ENCODE results near the gene UBE2R2.
A peak's percentile ranks its signal among the peaks of the same experiment; 100 is the strongest.
"Not testable (repeated sequence)": the region's sequence is repeated elsewhere in the genome, so short reads cannot be mapped to it uniquely, and the experiment has no call there.

Gene UBE2R2

DNA sequence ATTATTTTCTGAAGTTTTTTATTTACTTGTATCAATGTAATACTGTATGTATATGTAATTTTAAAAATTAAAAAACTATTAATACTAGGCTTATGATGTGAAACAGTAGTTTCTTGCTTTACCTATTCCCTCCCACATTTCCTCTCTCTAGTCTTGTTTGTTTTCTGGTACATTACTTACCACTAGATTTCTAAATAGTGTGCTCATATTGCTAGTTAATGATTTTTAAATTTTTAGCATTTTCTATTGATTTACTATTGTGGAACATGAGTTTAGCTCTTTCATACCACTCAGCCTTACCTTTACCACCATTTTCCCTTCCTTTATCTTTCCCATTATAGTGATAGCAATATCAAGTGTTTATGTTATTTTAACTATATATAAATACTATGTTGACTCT, 39.3 kb downstream of the UBE2R2 start:
- no peak for DNase-seq (ENCODE audit: low read depth)
- no peak overlapping the region for H3K4me3 ChIP-seq (ENCODE audit: low read depth, low read length)
- TF ChIP-seq, protein P1, sequence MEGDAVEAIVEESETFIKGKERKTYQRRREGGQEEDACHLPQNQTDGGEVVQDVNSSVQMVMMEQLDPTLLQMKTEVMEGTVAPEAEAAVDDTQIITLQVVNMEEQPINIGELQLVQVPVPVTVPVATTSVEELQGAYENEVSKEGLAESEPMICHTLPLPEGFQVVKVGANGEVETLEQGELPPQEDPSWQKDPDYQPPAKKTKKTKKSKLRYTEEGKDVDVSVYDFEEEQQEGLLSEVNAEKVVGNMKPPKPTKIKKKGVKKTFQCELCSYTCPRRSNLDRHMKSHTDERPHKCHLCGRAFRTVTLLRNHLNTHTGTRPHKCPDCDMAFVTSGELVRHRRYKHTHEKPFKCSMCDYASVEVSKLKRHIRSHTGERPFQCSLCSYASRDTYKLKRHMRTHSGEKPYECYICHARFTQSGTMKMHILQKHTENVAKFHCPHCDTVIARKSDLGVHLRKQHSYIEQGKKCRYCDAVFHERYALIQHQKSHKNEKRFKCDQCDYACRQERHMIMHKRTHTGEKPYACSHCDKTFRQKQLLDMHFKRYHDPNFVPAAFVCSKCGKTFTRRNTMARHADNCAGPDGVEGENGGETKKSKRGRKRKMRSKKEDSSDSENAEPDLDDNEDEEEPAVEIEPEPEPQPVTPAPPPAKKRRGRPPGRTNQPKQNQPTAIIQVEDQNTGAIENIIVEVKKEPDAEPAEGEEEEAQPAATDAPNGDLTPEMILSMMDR (conservative IDR thresholded peaks at IDR 0.05; ENCODE audit: low read depth, low read length): no peak

DNA sequence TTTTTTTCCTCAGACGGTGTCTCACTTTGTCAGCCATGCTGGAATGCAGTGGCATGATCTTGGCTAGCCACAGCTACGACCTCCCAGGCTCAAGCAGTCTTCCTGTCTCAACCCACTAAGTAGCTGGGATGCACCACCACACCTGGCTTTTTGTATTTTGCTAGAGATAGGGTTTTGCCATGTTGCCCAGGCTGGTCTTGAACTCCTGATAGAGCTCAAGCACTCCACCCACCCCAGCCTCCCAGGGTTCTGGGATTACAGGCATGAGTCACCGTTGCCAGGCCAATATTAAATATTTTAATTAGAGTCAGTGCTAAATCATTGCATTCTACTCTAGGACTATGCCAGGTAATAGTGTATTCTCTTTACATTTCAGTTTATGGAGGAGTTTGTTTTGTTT, 41.5 kb downstream of the UBE2R2 start:
- H3K4me3 ChIP-seq (ENCODE audit: low read depth, low read length): no peak overlapping the region
- DNase-seq (ENCODE audit: low read depth): peak; percentile 52
- TF ChIP-seq, protein P1 (conservative IDR thresholded peaks at IDR 0.05; ENCODE audit: low read depth, low read length): no peak

DNA sequence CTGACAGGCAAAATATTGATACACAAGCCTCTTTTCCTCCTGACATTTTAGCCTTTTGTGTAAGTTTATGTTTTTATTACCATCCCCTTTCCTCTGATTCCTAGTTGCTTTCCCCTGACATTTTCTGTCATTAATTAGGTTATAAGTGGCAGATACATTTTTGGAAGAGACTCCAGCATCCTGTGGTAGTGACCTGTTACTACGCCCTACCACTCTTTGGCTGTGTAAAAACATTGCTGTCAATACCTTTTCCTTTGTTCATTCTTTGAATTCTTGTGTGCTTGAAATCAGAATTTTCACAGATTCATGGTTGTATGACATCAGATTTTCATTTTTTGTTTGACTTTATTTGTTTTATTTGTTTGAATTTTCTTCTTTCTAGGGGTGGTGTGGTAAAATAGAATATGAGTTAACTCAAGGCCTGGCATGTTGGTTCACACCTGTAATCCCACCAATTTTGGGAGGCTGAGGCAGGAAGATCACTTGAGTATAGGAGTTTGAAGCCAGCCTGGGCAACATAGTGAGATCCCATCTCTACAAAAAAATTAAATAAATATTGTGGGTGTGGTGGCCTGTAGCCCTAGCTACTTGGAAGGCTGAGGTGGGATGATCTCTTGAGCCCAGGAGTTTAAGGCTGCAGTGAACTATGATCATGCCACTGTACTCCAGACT, 43.4 kb downstream of the UBE2R2 start:
- DNase-seq (ENCODE audit: low read depth): peak; percentile 68
- TF ChIP-seq, protein P1 (conservative IDR thresholded peaks at IDR 0.05; ENCODE audit: low read depth, low read length): peak; percentile 11
- no peak overlapping the region for H3K4me3 ChIP-seq (ENCODE audit: low read depth, low read length)

DNA sequence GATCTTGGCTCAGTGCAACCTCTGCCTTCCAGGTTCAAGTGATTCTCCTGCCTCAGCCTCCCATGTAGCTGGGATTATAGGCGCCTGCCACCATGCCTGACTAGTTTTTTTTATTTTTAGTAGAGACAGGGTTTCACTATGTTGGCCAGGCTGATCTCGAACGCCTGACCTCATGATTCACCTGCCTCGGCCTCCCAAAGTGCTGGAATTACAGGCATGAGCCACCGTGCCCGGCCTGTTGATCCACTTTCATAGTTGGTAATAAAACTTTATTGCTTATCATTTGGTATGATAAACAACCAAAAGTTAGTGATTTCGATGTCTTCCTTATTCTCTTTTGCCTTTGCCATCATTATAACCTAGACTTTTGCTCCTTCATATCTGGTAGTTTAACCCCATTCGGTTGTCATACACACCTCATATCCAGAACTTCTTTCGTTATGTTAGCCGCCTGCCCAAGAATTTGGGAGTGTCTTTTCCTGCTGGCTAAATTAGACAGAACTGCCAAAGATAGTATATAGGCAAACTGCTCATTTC, 45.0 kb downstream of the UBE2R2 start:
- TF ChIP-seq, protein P1 (conservative IDR thresholded peaks at IDR 0.05; ENCODE audit: low read depth, low read length): no peak
- no peak for DNase-seq (ENCODE audit: low read depth)
- no peak overlapping the region for H3K4me3 ChIP-seq (ENCODE audit: low read depth, low read length)

DNA sequence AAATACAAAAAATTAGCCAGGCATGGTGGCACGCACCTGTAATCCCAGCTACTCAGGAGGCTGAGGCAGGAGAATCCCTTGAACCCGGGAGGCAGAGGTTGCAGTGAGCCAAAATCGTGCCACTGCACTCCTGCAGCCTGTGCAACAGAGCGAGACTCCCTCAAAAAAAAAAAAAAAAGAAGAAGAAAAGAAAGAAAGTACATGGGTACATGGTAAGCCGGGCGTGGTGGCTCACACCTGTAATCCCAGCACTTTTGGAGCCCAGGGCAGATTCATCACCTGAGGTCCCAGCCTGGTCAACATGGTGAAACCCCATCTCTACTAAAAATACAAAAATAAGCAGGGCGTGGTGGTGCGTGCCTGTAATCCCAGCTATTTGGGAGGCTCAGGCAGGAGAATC, 46.1 kb downstream of the UBE2R2 start:
- DNase-seq (ENCODE audit: low read depth); H3K4me3 ChIP-seq (ENCODE audit: low read depth, low read length): not testable (repeated sequence)

DNA sequence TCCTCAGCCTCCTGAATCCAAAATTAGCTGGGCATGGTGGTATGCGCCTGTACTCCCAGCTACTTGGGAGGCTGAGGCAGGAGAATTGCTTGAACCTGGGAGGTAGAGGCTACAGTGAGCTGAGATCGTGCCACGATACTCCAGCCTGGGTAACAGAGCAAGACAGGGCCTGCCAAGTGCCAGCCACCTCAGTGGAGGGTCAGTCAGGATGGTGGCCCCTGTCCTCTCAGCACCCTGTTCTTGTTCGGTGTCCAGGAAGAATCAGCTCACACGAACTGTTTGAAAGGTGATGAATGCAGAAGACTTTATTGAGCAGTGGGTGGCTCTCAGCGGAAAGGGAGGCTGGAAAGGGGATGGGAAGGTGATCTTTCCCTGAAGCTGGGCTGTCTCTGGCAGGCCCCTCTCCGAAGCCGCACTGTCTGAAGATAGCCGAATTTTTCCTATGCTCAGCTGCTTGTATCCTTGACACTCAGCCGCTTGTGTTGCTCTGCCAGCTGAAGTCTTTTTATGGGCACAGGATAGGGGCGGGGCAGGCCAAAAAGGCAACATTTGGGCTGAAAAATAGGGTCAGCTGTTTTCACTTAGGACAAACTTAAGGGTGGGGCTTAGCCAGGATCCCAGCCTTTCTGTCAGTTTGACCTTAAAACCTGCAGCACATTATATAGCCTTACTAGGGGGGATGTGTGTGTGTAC, 50.9 kb downstream of the UBE2R2 start:
- no peak overlapping the region for H3K4me3 ChIP-seq (ENCODE audit: low read depth, low read length)
- peak; percentile 24 for DNase-seq (ENCODE audit: low read depth)
- TF ChIP-seq, protein P1 (conservative IDR thresholded peaks at IDR 0.05; ENCODE audit: low read depth, low read length): no peak

DNA sequence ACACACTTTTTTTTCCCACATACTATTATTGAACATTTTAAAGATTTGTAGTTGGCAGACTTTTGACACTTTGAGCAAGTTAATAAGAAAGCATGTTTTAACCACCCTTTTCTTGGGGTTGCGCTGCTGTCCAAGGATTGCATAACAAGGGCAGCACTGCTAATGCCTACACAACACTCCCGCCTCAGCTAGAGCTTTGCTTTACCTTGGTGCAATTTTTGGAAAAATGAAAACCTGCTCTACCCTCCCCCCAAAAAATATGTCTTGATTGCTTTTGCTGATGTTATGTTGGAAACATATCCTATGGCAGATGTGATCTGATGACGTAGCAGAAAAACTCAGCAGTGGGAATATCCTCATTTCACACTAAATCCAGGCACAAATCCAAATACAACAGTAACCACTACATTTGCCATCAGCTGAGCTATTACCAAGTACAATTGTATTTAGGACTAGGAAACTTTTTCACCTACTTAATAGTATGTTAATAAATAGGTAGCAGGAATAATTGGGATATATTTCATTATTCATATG, 51.5 kb downstream of the UBE2R2 start:
- TF ChIP-seq, protein P1 (conservative IDR thresholded peaks at IDR 0.05; ENCODE audit: low read depth, low read length): no peak
- peak; percentile 87 for DNase-seq (ENCODE audit: low read depth)
- no peak overlapping the region for H3K4me3 ChIP-seq (ENCODE audit: low read depth, low read length)

DNA sequence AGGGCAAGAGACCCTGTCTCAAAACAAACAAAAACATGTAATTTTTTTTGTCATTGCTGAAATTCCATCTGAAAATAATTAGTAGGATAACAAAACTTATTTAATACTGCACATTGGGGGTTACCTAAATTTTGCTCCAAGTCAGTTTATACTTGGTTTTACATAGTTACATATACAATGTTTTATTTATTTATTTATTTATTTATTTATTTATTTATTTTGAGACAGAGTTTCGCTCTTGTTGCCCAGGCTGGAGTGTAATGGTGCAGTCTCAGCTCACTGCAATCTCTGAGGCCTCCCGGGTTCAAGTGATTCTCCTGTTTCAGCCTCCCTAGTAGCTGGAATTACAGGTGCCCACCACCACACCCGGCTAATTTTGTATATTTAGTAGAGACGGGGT, 52.3 kb downstream of the UBE2R2 start:
- H3K4me3 ChIP-seq (ENCODE audit: low read depth, low read length); DNase-seq (ENCODE audit: low read depth): not testable (repeated sequence)

Data from choroid plexus epithelial cell (primary cell).